Cardiac muscle cell (in vitro differentiated cells and primary cell): ENCODE data around the gene KCNMA1. TPM values are rescaled to one million over a fixed set of nuclear protein-coding genes. Genes with fewer than 3 reads are reported as not detected.

Experiments
- DNase-seq, 2 donors: peaks; one replicate each; pipeline versions ENCODE4 v3.0.0 to v3.0.0-alpha.2; 2010 to 2017; ENCODE audit warnings: low read depth in 1 of 2, low spot score in 1 of 2
- H3K27ac ChIP-seq: fragments of 200-600 bp; sonication (generic); 2 replicates; pipeline ENCODE4 v1.5.1; 2016
- H3K27me3 ChIP-seq: fragments of 200-600 bp; sonication (generic); 2 replicates; pipeline ENCODE4 v1.6.0; 2016; ENCODE audit warnings: control low read depth
- H3K36me3 ChIP-seq: fragments of 200-600 bp; sonication (generic); 2 replicates; pipeline ENCODE4 v1.5.1; 2016; ENCODE audit warnings: control low read depth
- H3K4me1 ChIP-seq: fragments of 200-600 bp; sonication (generic); 2 replicates; pipeline ENCODE4 v1.8.1; 2017; ENCODE audit warnings: low read depth, mild to moderate bottlenecking, mixed run types
- H3K4me3 ChIP-seq: fragments of 200-600 bp; sonication (generic); 2 replicates; pipeline ENCODE4 v1.5.1; 2016; ENCODE audit warnings: mild to moderate bottlenecking
- H3K9me3 ChIP-seq: fragments of 200-600 bp; sonication (generic); 2 replicates; pipeline ENCODE4 v1.5.1; 2017; ENCODE audit warnings: low read depth, mild to moderate bottlenecking, control low read depth
- polyA plus RNA-seq: library from polyadenylated mRNA; unstranded; fragments of >200 nt; fragmentation: Nextera tagmentation; extraction: Ambion mirVana; gene quantifications from 2 replicates; pipeline ENCODE4 v1.2.1, GENCODE V29; 2016
- total RNA-seq: library from RNA; depleted of rRNA; stranded (reverse); fragments of >200 nt; gene quantifications from 2 replicates; pipeline ENCODE4 v1.2.3, GENCODE V29; 2016
- TF ChIP-seq, protein P1 (sequence below): IDR thresholded peaks from 2 replicates; pipeline ENCODE4 v1.5.1; 2012; ENCODE audit warnings: low read depth, mild to moderate bottlenecking, low read length

The KCNMA1 gene
- total and polyA plus RNA-seq, 2 experiments from 2014 or later = 1.8 to 1.9 TPM

DNA sequence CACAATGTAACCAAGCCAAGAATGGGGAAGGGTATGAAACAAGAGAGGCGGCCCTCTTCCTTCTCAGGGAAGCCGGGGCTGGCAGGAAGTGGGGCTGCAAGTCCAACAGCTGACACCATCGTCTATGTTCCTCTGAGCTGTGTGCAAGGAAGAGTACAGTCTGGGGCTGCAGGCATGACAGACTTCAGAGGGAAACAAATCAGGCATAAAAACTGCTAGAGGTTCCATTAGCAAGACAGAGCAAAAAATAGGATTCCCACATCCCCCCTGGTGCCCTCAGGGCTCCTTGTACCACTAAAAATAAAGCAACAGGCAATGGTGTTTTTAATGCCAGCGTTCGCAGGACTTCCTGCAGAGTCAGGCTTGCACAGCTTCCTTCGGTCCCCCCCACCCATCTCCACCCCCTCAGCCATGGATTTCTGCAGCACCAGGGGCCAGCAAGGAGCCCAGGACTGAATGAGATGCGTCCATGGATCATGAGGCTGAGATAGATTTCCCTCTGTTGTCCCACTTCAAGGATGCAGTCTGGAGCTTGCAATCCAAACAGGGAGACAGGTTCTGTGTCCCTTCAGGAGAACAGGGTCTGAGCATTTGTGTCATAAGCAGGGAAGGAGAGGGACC, 34.6 kb downstream of the KCNMA1 start:
- Histone ChIP-seq H3K9me3 (no peaks in the 10 kb centered on the region), H3K4me1 (no peaks in the 10 kb centered on the region), H3K27me3 (no peaks in the 10 kb centered on the region), H3K27ac (no peak overlapping the region), H3K36me3 (no peaks in the 10 kb centered on the region), H3K4me3 (no peak overlapping the region)
- DNase-seq = no peak
- TF ChIP-seq, protein P1, sequence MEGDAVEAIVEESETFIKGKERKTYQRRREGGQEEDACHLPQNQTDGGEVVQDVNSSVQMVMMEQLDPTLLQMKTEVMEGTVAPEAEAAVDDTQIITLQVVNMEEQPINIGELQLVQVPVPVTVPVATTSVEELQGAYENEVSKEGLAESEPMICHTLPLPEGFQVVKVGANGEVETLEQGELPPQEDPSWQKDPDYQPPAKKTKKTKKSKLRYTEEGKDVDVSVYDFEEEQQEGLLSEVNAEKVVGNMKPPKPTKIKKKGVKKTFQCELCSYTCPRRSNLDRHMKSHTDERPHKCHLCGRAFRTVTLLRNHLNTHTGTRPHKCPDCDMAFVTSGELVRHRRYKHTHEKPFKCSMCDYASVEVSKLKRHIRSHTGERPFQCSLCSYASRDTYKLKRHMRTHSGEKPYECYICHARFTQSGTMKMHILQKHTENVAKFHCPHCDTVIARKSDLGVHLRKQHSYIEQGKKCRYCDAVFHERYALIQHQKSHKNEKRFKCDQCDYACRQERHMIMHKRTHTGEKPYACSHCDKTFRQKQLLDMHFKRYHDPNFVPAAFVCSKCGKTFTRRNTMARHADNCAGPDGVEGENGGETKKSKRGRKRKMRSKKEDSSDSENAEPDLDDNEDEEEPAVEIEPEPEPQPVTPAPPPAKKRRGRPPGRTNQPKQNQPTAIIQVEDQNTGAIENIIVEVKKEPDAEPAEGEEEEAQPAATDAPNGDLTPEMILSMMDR = no peak

DNA sequence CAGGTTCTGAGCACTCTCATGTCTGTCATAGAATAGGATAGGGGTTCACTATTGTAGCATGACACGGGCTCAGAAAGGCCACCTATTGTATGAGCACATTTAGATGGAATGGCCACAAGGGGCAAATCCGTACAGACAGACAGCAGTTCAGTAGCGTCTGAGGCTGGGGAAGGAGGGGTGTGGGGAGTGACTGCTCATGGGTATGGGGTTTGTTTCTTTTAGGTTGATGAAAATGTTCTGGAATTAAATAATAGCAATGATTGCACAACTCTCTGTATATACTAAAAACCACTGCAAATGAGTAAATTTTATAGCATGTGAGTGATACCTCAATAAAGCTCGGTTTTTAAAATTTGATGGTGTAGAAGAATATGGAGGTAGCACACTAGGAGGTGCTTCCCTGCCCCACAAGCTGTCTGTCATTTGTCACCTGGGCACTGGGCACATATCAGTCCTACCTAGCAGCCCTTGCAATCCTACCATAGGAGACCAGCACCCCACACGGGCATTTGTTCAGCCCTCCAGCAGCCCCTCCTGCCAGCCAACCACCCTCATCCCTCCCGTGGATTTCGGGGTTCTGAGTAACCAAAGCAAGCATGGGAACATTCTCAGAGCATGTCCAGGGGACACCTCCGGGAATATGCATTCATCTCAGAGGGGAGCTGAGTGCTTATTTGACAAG, 35.2 kb downstream of the KCNMA1 start:
- TF ChIP-seq, protein P1 = no peak
- Histone ChIP-seq H3K4me1 (no peaks in the 10 kb centered on the region), H3K27me3 (no peaks in the 10 kb centered on the region), H3K27ac (no peak overlapping the region), H3K4me3 (no peak overlapping the region), H3K9me3 (no peaks in the 10 kb centered on the region), H3K36me3 (no peaks in the 10 kb centered on the region)
- no peak for DNase-seq

DNA sequence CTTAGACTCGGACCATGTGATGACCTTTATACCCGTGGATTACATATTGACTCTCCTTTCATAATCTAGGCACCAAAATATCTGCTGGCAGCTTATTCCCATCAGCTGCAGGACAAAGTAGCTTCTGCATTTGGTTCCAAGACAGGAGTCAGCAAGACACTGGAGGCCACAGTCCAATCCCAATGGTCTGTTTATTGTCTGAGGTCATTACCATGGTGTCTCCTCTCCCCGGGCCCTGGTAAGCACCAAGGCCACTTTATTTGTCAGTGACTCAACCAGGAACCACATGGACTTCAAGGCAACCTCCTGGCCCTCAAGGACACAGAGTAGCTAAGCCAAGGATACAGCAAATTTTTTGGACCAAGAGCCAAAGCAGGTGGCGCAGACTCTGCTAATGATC, 36.1 kb downstream of the KCNMA1 start:
- H3K27me3 ChIP-seq = no peaks in the 10 kb centered on the region
- H3K4me1 ChIP-seq = no peaks in the 10 kb centered on the region
- H3K27ac ChIP-seq = no peak overlapping the region
- H3K4me3 ChIP-seq = no peak overlapping the region
- no peaks in the 10 kb centered on the region for H3K36me3 ChIP-seq
- H3K9me3 ChIP-seq = no peaks in the 10 kb centered on the region
- TF ChIP-seq, protein P1 = no peak
- DNase-seq = no peak

DNA sequence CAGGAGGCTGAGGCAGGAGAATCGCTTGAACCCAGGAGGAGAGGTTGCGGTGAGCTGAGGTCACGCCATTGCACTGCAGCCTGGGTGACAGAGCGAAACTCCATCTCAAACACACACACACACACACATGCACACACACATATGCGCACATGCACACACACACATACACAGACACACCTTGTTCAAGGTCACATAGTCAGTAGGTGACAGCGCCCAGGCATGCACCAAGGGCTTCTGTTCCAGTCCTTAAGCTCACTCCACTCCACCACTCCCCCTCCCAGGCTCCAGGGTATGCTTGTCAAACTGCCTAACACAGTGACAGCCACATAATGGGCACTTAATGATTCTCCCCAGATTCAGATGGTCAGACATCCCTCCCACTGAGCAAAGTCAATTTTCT, 37.0 kb downstream of the KCNMA1 start:
- Histone ChIP-seq H3K4me1 (no peaks in the 10 kb centered on the region), H3K36me3 (no peaks in the 10 kb centered on the region), H3K27me3 (no peaks in the 10 kb centered on the region), H3K4me3 (no peak overlapping the region), H3K27ac (no peak overlapping the region), H3K9me3 (no peaks in the 10 kb centered on the region)
- DNase-seq = no peak
- TF ChIP-seq, protein P1 = no peak

DNA sequence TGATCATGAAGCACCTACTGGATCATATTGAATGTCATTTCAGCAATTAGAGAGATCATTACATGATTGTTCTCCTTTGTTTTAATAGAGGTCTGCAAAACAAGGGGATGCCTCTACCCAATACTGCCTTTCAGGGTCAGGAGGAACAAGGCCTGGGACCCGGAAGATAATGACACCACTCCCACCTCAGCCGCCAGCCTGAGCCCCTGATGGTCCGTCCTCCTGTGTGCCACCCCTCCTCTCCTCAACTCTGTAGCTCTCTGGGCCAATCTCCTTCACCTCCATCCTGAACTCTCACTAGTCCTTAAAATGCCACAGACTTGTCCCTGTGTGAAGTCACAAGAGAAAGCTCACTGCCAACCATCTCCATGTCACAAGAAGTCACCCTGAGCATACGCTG, 38.0 kb downstream of the KCNMA1 start:
- Histone ChIP-seq H3K4me1 (no peaks in the 10 kb centered on the region), H3K27ac (no peak overlapping the region), H3K4me3 (no peak overlapping the region), H3K36me3 (no peaks in the 10 kb centered on the region), H3K9me3 (no peaks in the 10 kb centered on the region), H3K27me3 (no peaks in the 10 kb centered on the region)
- DNase-seq = no peak
- TF ChIP-seq, protein P1 = no peak
